WI38 (cell line): ENCODE data around the gene SESN2.

Experiments used
- H3K4me3 ChIP-seq: 2 replicates; pipeline ENCODE4 v1.5.1; 2011; ENCODE audit warnings: low read depth, mild to moderate bottlenecking, control low read depth, low read length
- CTCF ChIP-seq: IDR thresholded peaks from 2 replicates; pipeline ENCODE4 v1.5.1; 2012; ENCODE audit warnings: low read depth, mild to moderate bottlenecking, control low read depth, low read length

The SESN2 gene

DNA sequence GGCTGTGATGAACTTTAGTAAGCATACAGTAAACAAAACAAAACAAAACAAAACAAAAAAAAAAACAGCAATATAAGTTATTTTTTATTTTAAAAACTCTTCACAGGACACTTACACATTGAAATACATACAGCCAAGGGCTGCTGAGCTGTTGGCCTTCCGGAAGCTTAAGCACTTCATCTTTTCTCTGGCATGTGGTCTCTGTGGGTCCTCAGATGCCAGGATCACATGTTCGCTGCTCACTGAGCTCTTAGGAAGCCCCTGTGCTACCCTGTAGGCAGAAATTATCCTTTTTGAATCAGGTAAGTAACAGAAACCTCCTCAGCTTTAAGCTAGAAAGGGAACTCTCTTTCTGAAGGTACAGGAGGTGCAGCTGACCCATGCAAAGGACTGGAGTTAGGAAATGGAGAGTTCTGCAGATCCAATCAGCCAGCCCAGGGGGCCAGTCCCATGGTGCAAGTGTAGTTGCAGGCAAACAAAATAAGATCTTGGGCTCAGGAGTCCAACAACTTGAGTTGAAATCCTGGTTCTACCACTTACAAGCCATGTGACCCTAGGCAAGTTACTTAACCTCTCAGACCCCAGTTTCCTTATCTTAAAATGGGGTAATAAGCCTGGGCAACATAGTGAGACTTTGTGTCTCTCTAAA is 47.1 kb downstream of the SESN2 start:
- no peak for TF ChIP-seq CTCF
- no peak overlapping the region for H3K4me3 ChIP-seq

- no peak overlapping the region for H3K4me3 ChIP-seq
- no peak for TF ChIP-seq CTCF
These were observed 49.4 kb downstream of the SESN2 start for GRCh38 chr1:28308750-28309149.

DNA sequence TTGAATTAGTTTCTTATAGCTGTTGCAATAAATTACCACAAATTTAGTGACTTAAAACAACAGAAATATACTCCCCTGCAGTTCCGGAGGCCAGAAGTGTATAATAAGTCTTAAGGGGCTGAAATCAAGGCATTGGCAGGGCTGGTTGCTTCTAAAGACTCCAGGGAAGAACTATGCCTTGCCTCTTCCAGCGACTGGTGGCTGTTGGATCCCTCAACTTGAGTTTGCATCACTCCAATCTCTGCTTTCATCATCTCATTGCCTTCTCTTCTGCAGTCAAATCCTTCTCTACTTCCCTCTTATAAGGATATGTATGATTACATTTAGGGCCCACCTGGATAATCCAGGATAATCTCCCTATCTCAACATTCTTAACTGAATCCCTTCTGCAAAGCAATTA is 50.4 kb downstream of the SESN2 start:
- no peak overlapping the region for H3K4me3 ChIP-seq
- TF ChIP-seq CTCF: no peak

DNA sequence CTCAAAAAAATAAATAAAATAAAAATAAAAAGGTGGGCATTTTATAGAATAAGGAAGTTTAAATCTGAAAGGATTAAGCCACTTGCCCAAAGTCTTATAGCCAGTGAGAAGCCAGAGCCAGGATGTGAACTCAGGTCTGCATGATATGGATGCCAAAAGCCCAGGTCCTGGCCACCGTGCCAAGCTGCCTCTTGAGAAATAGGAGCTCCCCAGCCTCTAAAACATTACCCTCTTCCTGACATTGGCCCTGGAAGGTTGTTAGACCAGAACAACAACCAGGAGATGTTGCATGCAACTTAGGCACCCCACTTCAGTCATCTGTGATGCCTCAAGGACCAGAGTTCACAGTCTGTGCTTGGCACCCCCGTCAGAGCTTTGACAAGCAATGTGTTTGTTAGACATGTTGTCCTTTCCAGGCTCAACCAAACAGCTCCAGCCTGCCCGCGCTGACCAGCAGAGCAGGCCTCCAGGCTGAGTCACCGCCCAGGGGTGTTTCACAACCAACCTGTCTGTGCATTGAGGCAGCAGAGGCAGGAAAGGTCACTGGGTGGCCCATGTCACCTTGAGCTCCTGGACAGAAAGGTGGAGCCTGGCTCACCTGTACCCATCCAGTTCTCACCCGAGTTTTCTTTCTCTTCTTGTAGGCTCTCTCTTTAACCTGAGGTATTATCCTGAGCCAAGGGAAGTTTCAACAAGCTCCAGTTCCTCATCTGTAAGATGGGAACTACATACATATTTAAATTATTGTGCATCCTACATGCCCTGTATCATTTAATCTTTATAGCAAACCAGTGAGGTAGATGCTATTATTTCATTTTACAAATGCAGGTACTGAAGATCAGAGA is 54.6 kb downstream of the SESN2 start:
- TF ChIP-seq CTCF: no peak
- no peak overlapping the region for H3K4me3 ChIP-seq

DNA sequence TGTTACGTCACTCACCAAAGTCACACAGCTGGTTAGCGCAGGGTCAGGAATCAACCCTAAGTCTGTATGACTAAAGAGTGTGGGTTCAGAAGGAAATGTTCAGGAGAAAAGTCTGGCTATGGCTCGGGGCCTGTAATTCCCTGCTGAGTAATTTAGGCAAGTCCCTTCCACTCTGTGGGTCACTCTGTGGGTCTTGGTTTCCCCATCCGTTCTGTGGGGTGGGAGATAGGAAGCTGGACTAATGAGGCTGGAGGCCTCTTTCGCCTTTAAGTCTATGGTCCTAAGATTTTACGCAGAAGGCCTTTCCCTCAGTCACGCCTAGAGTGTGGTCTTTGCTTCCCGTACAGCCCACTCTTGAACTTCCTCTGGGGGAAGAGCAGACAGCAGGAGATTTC is 55.2 kb downstream of the SESN2 start:
- H3K4me3 ChIP-seq: no peak overlapping the region
- TF ChIP-seq CTCF: no peak

GRCh38 chr1:28317014-28317413 is 57.7 kb downstream of the SESN2 start:
- TF ChIP-seq CTCF: no peak

DNA sequence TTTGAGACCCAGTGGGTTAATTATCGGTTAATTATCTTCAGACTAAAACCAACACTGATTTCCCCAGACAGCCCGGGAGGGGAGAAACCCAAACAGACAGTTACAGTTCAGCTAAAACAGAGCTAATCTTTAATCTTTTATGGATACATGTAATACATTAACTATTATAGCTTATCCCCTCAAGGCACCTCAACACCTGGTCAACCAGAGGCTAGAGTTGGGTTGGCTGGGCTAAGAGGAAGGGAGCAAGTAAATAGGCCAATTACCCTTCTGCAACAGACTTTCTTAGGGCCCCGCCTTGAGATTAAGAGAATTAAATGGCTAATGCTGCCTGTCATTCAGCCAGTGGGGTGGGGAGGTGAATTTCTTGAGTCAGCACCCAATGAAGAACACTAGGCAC is 62.9 kb downstream of the SESN2 start:
- TF ChIP-seq CTCF: no peak
- no peak overlapping the region for H3K4me3 ChIP-seq

More at GRCh38 chr1:28317014-28317413, 57.7 kb downstream of the SESN2 start:
- H3K4me3 ChIP-seq: no peak overlapping the region
